Measurements from ENCODE around the gene MDGA2.
A peak's percentile ranks its signal among the peaks of the same experiment; 100 is the strongest.

GRCh38 chr14:47539031-47539461 lies 136.4 kb downstream of the MDGA2 start:
- TF ChIP-seq EZH2 (IDR thresholded peaks at IDR 0.05; ENCODE audit: insufficient read depth, low read length) (no peak), CTCF (IDR thresholded peaks at IDR 0.05; ENCODE audit: insufficient read depth, low read depth, low read length) (peak; percentile 32)
